HG03175 (cell line): ENCODE results near the gene ZNF519.
A peak's percentile ranks its signal among the peaks of the same experiment; 100 is the strongest.
"Not testable (repeated sequence)": the region's sequence is repeated elsewhere in the genome, so short reads cannot be mapped to it uniquely, and the experiment has no call there.

Experiments
- ATAC-seq: cut with Tn5 transposase; IDR thresholded peaks from one replicate; pipeline ENCODE4 v1.9.1; 2021; ENCODE audit warnings: mild to moderate bottlenecking, moderate library complexity; ENCODE audit not compliant: unreplicated experiment

ZNF519 gene

DNA sequence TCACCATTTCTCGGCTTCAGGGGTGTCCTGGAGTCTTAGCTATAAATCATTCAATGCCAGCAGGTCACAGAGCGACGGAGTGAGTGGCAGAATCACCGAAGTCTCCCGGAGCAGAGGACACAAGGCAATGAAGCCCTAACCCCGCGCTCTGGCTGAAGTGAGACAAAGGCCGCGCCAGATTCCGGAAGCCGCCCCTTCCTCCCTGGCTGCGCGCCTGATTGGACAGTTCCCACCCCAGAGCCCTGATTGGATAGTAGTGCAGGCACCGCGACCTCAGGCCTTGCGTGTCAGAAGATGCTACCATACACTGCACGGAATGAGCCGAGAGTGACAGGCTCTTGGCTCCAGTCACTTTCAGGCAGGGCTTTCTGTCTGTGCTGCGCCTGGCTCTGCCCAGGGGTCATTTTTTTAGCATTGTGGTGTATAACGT, at the start of gene ZNF519:
Gene ZNF519 (minus strand): TSS at position 165 of the 430 bp plus-strand sequence. CDS start 158 bp downstream, at position 7.
- ATAC-seq, result peak; percentile 100

DNA sequence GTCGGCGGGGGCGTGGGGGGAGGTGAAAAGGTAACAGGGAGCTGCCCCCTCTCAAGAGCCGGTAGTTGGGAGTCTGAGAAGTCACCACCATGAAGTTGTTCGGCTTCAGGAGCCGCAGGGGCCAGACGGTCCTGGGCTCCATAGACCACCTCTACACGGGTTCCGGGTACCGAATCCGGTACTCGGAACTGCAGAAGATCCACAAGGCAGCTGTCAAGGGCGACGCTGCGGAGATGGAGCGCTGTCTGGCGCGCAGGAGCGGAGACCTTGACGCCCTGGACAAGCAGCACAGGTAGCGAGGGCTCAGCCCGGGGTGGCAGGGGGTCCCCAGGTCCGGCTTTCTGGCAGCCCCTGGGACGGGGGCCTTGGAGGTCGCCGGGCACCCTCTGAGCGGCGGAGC, 47.1 kb upstream of the ZNF519 start:
- no peak for ATAC-seq

DNA sequence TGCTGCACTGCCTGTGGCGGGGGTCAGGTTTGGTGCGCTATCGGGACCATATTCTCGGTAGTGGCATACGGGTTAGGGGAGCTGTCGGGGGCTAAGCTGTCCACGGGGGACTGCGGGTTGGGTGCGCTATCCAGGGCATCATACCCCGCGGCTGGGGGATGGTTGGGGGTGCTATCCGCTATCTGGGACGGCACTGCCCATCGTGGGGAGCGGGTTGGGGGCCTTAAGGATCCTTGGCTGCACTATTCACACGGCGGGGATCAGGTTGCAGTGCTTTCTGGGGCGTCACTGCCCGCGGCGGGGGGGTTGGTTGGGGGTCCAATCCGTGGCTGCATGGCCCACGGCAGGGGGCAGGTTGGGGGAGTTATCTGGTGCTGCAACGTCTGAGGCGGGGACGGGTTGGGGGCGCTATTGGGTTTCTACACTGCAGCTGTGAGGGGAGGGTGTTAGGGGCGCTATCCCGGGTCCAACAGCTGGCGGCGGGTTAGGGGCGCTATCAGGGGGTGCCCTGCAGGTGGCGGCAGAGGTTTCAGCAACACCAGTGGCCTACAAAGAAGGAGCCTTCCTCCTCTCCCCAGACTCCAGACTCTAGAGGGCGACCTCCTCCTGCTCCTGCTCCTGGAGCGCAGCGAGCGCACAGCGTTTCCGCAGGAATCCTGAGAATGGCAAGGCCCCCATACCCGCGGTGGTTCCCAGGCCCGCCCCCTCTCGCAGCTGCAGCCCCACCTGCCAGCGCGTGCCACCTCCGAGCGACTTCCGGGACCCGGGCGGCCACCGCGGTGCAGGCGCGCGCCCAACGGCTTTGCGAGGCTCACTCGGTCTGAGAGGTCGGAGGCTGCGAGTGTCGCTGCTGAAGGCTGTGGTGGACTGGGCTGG, 46.3 kb upstream of the ZNF519 start:
- peak; percentile 87 for ATAC-seq

DNA sequence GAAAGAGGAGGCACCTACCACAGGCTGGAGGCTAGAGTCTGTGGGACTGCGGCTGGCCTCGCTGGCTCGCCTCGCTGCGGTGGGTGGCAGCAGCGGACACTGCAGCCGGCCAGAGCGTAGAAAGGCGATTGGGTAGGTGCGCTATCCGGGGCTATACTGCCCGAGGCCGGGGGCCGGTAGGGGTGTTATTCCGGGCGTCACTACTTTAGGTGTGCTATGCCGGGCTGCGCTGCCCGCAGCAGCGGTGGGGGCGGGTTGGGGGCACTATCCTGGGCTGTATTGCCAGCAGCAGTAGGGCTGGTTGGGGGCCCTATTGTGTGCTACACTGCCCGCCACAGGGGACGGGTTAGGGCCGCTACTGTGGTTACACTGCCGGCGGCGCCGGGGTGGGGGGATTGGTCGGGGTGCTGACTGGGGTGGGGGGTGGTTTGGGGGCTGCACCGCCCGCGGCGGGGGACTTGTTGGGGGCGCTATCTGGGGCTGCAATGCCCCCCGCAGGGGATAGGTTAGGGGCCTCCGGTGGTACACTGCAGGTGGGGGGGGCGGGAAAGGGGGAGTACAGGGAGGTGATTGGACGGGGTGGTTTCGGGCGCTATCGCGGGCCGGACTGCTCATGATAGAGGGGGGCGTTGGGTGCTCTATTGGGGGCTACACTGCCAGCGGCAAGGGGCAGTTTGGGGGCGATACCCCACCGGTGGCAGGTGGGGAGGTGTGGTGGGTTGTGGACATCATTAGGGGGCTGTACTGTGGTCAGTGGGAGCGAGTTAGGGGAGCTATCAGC, 45.5 kb upstream of the ZNF519 start:
- ATAC-seq, result not testable (repeated sequence)

DNA sequence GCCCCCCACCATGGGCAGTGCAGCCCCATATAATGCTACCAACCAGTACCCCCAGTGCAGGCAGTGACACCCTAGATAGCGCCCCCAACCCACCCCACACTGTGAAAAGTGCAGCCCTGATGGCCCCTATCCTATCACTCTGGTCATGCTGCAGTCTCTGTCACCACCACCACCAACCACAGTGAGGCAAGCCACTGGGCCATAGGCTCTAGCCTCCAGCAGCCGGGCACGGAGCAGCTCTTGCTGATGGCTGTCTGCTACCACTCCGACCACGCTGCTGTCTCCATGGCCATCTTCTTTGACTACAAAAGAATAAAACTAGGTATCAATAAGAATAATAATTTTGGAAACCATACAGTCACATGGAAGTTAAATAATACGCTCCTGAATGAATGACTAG, 43.2 kb upstream of the ZNF519 start:
- not testable (repeated sequence) for ATAC-seq

DNA sequence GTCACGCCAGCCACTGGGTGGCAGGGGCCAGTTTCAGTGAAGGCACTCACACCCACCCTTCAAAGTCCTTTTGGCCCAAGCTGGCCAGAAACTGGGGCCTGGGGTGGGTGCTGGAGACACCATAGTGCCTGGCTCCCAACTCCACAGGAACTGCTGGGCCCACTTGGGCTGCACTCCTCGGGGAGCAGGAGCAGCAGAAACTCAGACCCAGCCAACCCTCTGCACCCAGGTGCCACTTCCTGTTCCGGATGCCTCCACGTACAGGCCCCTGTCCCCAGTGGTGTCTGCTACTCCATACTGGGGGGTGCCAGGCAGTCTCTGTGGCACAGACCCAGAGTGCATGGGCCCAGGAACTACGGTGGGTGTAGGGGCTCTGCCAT, 42.5 kb upstream of the ZNF519 start:
- no peak for ATAC-seq

DNA sequence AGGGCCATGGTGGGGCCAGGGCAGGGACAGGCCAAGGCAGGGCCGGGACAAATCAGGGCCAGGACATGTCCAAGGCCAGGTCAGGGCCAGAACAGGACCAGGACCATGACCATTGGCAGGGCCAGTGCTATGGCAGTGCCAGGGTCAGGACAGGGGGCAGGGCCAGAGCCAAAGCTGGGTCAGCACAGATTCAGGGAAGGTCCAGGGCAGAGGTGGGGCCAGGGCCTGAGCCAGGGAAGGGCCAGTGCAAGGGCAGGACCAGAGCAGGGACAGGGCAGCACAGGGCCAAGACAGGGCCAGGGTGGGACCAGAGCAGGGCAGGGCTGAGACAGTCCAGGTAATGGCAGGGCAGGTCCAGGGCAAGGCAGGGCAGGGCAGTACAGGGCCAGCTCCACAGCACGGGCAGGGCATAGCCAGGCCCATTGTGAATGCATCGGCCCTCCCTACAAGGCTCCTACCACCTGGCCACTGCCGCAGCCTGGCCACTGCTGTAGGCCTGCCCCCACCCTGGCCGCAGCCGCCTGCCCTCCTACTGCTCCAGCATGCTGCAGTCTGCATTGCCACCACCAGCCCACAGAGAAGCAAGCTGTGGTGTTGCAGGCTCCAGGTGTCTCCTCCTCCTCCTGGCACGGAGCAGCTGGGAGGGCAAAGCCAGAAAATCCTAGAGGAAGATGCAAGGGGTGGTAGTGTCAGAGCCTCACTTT, 41.9 kb upstream of the ZNF519 start:
- not testable (repeated sequence) for ATAC-seq

DNA sequence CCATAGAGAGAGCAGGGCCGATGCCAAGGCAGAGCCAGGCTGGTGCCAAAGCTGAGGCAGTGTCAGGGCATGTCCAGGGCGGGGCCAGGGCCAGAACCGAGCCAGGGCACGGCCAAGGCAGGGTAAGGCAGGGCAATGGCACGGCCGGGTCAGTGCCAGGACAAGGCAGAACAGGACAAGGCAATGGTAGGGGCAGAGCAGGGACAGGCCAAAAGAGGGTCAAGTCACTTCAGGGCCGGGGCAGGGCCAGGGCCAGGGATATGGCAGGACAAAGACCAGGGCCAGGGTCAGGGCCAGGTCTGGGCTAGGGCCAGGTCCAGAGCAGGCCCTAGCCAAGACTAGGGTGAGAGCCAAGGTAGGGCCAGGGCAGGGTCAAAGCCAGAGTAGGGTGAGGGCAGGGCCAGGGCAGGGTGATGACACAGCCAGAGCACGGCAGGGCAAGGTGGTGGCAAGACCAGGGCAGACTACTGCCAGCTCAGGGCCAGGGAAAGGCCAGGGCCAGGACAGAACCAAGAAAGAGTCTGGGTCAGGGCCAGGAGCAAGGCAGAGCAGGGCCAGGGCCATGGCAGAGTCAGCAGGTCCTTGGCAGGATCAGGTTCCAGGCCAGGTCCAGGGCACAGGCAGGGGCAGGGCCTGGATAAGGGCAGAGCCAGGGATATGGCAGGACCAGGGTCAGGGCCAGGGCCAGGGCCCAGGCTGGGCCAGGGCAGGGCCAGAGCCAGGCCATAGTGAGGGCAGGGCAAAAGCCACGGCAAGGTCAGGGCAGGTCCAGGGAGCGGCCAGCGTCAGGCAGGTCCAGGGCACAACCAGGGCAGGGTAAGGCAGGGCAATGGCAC, 41.1 kb upstream of the ZNF519 start:
- not testable (repeated sequence) for ATAC-seq

DNA sequence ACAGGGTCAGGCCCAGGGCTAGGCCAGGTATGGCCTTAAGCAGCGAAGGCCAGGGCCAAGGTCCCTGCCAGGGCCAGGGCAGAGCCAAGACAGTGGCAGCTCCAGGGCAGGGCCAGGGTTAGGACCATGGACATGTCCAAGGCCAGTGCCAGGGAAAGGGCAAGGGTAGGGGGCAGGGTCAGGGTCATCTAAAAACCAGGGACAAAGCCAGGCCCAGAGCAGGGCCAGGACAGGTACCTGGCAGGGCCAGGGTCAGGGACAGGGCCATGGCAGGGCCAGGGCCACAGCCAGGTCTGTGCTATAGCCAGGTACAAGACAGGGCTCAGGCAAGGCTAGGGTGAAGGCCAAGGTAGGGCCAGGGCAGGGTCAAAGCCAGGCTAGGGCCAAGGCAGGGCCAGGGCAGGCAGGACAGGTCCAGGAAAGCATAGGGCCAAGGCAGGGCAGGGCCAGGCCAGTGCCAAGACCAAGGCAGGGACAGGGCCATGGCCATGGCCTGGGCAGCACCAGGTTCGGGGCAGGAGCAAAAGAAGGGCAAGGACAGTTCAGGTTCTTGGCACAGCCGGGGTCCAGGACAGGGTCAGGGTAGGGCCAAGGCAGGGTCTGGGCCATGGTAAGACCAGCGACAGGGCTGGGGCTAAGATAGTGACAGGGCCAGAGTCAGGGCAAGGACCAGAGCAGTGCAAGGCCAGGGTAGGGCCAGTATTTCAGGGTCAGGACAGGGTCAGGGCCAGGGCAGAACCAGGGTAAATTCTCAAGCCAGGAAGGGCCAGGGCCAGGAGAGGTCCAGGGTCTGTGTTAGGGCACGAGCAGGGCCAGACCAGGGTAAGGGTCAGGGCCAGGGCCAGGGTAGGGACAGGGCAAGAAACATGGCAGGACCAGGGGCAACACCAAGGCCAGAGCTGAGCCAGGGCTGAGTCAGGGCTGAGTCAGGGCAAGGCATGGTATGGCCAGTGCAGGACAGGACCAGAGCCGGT, 40.2 kb upstream of the ZNF519 start:
- not testable (repeated sequence) for ATAC-seq

DNA sequence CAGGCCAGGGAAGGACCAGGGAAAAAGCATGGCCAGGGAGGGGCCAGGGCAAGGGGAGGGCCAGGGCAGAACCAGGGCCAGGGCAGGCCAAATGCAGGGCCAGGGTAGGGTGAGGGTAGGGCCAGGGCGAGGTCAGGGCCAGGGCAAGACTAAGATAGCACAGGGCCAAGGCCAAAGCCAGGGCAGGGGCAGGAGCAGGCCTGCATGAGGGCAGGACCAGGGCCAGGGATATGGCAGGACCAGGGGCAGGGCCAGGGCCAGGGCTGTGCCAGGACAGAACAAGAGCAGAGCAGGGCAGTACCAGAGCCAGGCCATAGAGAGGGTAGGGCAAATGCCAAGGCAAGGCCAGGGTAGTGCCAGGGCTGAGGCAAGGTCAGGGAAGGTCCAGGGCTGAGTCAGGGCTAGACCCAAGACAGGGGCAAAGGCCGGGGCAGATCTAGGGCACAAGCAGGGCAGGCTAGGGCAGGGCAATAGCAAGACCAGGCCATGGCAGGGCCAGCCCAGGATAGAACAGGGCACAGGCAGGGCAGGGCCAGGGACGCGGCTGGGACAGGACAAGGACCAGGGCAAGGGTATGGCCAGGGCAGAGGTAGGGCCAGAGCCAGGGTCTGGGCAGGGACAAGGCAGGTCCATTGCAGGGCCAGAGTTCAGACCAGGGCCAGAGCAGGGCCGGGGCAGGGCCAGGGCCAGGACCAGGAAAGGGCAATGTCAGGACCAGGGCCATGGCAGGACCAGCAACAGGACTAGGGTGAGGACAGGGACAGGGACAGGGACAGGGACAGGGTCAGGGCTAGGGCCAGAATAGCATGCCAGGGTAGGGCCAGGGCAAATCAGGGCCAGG, 39.3 kb upstream of the ZNF519 start:
- ATAC-seq, result not testable (repeated sequence)

DNA sequence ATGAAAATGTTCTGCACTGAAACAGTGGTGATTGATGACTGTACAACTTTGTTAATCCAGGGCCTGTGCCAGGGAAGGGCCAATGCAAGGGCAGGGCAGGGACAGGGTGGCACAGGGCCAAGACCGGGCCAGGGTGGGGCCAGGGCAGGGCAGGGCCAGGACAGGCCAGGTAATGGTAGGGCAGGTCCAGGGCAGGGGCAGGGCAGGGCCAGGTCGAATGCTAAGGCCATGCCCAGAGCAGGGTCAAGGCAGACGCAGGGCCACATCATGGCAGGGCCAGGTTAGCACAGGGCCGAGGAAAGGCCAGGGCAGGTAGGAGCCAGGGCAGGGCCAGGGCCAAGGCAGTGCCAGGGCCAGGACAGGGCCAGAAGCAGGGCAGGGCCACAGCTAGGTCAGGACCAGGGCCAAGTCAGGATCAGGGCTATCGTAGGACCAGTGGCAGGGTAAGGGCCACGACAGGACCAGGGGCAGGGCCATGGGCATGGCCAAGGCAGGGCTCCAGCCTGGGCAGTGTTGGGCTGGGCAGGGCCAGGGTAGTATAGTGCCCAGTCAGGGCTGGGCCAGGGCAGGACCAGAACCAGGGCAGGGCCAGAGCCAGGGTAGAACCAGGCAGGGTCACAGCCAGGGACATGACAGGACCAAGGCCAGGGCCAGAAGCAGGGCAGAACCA, 38.3 kb upstream of the ZNF519 start:
- ATAC-seq, result not testable (repeated sequence)

DNA sequence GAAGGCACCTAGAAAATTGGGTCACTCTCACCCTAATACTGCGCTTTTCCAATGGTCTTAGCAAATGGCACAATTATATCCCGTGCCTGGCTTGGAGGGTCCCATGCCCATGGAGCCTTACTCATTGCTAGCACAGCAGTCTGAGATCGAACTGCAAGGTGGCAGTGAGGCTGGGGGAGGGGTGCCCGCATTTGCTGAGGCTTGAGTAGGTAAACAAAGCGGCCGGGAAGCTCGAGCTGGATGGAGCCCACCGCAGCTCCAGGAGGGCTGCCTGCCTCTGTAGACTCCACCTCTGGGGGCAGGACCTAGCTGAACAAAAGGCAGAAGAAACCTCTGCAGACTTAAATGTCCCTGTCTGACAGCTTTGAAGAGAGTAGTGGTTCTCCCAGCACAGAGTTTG, 30.7 kb upstream of the ZNF519 start:
- ATAC-seq, result not testable (repeated sequence)

DNA sequence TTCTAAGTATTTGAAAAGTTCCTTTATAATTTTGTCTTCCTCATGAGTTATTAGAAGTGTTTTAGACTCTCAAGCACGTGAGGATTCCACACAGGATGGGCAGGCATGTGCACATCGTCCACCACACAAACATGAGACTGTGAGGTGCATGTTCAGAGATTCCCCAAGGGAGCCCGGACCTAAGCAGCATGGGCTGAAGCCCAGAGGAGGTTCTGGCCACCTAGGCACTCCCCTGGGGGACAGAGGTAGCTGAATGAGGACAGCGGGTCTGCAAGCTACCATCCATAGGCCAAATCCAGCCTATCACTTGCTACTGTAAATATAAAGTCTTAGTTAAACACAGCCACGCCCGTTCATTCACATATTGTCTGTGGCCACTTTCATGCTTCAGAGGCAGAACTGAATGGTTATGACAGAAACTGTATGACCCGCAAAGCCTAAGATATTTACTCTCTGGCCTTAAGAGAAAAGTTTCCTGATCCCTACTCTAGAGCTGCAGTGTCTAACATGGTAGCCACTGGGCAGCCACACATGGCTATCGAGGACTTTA, 19.4 kb upstream of the ZNF519 start:
- not testable (repeated sequence) for ATAC-seq

DNA sequence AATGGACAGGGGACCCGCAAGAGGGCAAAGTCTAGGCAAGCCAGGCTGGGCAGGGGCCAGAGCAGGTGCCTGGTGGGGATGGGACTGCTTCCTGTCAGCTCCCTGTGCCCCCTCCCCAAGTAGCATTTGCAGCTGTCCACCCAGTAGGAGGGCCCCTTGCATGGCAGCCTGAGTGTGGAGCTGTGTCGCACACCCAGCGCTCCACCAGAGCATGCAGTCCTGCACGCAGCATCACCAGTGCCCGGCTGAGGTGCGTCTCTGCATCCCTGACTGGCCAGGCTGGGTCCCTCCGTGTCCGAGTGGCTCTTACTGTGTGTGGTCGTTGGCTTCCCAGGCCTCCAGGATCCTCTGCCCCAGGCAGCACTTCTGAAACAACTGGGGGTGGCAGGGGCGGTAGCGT, 18.5 kb upstream of the ZNF519 start:
- ATAC-seq, result not testable (repeated sequence)

DNA sequence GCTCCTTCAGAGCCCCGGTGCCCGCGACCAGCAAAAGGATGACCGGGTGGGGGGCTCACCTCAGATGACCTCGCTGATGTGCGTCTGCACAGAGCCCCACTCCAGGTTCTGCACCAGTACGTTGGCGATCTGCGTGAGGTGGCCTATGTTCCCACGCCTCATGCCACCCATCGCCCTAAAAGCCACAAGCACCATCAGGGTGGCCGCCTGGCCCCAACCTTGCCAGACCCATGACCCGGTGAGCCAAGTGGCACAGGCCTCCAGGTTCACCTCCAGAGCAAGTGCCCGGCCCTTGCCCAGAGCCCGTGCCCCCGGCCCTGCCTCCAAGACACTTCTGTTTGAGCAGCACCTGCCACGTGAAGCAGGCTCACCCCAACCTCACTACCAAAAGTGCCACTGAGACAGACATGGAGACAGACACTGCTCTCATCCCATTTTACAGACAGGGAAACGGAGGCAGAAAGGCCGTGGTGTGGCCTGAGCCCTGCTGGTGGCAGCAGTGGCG, 17.7 kb upstream of the ZNF519 start:
- not testable (repeated sequence) for ATAC-seq

DNA sequence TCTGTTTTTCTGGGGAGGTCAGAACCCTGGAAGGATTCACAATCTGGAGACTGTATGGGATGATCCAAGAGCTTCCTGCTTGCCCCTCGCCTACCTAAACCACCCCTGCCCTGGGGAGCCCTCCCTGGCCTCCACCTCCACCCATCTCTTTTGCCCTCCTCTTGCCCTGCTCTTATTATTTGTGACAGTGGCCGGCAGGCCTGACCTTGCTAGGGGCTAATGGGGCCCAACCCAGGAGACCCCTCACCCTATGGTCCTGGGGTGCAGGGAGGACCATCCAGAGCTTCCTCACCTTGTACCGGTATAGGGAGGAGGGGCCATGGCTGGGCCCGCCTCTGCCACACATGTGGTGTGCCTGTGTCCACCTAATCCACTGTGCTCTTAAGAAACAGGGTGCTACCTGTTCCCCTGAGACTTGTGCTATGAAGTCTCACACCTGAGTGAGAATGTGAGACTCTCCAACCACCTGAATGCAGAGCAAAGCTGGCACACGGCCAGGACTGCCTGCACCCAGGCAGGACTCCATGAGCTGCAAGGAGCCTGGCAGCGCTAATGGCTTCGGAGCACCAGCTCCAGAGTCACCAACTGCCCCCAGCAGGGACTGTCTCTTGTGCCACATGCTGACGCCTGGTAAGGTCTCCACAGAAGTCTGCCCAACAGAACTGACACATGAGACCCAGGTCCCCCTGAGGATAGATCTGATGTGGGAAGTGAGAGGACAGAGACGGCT, 17.1 kb upstream of the ZNF519 start:
- not testable (repeated sequence) for ATAC-seq
